GM21723 (cell line): ENCODE data around the gene IL1RN.

Experiments
- ATAC-seq: cut with Tn5 transposase; IDR thresholded peaks from one replicate; pipeline ENCODE4 v1.9.1; 2021; ENCODE audit warnings: mild to moderate bottlenecking, moderate library complexity; ENCODE audit not compliant: unreplicated experiment

The IL1RN gene

DNA sequence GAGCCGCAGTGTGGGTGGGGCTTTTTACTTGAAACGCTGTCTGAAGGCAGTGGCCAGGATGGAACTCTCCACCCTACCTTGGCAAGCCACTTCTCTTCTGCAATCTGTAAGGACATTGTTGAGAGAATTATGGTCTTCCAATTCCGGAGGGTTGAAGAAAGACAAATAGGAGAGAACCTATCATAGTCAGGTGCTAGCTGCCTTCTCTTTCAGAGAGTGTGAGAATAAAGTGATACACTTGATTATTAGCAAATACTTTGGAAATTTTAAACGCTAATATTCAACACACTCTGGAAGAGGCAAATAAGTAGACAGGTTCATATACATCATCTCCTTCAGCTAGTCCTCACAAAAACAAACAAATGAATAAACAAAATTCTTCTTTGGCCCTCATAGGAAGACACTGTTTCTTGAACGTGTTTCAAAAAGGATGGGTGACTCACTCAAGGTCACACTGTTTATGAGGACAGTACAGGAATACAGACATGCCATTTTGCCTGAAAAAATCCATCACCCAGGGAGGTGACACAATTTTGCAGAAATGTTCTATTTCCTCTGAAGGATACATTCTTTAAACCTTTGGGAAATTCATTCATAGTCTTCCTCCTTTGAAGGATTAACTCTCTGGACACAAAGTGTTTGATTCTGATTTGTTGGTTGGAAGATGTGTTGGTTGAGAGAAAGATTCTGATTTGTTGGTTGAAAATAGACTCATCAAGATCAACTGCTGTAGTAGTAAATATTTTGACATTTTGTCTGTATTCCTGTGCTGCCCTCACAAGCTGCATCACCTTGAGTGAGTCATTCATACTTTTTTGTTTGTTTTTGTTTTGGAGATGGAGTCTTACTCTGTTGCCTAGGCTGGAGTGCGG, 2.2 kb upstream of the IL1RN start:
- no peak for ATAC-seq

- ATAC-seq: no peak
These were observed 510 bp downstream of the IL1RN start for GRCh38 chr2:113127646-113128570.

DNA sequence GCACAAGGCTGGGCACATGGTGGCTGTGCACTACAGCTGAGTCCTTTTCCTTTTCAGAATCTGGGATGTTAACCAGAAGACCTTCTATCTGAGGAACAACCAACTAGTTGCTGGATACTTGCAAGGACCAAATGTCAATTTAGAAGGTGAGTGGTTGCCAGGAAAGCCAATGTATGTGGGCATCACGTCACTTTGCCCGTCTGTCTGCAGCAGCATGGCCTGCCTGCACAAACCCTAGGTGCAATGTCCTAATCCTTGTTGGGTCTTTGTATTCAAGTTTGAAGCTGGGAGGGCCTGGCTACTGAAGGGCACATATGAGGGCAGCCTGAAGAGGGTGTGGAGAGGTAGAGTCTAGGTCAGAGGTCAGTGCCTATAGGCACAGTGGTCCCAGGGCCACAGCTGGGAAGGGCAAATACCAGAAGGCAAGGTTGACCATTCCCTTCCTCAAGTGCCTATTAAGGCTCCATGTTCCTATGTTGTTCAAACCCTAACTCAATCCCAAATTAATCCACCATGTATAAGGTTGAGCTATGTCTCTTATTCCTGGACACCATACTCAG, 2.2 kb downstream of the IL1RN start:
- ATAC-seq: no peak

DNA sequence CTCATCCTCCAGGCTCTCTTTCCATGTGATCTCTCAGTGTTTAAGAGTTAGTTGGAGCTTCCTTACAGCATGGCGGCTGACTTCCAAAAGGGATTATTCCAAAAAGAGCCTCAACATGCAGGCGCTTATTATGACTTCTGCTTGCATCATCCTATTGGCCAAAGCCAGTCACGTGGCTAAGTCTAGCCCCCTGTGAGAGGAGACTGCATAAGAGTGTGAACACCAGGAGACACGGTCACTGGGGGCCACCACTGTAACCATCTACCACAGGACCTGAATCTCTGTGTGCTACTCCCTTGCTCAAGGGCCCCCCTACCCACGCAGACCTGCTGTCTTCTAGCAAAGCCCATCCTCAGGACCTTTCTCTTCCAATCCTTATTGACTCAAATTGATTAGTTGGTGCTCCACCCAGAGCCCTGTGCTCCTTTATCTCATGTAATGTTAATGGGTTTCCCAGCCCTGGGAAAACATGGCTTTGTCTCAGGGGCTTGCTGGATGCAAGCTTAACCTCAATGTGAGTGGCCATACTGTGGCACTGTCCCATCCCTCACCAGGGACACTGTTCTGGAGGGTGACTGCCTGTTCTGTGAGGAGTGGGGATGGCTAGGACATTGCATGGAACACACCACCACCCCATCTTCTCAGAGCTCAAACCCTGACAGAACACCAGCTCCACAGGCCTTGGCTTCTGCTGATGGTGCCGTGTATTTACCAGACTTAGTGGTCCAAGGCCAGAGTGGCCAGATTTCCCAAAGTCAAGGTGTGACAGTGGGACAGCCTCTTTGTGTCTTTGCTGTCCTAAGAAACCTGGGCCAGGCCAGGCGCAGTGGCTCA, 4.2 kb downstream of the IL1RN start:
- ATAC-seq: no peak

- no peak for ATAC-seq
These were observed 5.1 kb downstream of the IL1RN start for GRCh38 chr2:113132414-113133021.

GRCh38 chr2:113133704-113134598, 6.6 kb downstream of the IL1RN start:
- no peak for ATAC-seq

DNA sequence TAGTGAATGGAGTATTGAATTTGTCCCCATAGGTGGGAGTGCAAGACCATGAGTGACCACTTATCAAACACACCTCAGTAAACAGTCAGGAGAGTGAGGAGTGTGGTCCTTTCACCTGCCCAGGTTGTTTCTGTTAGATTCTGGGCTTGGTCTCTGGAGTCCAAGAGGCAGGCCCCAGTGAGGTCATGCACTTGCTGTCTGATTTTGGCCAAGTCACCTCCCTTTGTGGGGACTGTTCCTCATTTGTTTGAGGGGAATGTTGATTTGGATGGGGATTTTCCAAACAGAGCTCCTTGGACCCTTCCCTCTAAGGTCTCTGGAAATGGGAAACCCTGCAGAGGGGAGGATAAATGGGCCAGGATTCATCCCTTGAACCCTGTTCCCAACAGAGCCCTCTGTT, 7.3 kb downstream of the IL1RN start:
- ATAC-seq: no peak

DNA sequence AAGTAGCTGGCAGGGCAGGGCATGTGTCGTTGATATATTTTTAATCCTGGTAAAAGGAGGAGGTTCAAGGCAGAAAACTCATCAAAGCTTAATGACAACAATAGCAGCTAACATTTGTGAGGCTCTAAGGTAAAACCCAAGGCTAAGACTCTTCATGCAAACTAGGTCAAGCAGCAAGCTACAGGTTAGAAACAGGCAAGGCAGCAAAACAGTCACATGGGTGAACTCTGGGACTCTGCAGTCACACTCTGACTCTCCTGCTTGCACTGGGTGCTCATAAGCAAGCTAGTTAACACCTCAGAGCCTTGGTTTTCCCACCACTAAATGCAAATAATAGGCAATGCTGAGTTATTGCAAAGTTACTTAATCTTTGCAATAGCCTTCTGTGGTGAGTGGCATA, 7.9 kb downstream of the IL1RN start:
- ATAC-seq: no peak

DNA sequence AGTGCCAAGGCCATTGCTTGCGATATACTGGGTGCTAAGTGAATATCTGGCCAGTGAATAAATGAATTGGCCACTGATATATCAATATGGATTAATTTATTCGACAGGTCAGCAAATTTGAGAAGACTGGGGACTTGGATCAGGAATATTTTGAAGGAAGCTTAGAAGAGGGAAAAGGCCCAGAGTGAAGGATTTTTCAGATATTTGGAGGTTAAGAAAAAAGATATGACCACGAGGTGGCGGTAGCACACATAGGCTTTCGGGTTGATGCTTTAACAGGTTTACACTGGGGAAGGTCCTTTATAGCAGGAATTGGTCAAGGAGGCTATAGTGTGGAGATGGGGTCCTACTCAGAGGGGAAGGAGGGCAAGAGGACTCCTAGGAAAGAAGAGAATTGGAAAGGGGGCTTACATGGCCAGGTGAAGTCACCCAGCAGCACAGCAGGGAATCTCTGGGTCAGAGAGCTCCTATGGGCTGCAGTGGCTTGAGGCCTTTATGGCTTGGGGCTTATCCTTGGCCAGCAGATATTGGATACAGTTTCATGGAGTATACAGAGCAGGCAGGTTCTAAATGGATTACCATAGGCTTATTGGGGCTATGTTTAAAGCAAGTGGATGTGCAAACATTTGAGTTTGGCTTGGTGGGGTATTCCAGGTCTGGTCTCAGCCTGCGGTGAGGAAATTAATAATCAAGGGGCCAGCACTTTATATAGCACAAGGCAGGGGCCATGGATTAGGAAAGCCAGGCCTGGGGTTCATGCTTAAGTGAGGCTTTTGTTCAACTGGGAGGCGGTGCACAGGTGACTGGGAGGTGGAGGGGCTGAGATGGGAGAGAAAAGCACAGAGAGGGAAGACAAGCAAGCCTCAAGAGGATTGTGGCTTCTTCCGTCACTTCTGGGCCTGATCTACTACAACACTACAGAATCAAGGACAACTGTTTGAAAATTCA, 9.7 kb downstream of the IL1RN start:
- ATAC-seq: no peak

DNA sequence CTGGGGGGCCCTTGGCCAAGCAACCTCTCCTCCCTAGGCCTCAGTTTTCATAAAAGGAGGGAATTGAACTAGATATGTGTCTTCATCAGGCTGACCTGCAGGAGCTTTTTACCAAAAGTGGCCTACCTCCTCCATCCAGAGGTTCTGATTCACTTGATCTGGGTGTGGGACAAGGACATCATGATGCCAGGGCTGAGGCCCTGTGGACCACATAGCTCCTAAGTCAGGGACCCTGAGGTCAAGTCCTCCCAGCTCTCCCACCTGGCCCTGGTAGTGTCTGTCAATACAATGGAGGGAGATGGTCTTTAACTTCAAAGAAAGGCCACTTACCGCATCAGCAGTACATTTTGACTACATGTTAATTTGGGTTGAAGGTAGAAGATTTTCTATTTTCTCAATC, 10.4 kb downstream of the IL1RN start:
- ATAC-seq: no peak

GRCh38 chr2:113138428-113139322, 11.3 kb downstream of the IL1RN start:
- ATAC-seq: peak; percentile 84

- no peak for ATAC-seq
These were observed 14.1 kb downstream of the IL1RN start for GRCh38 chr2:113141451-113141850.

GRCh38 chr2:113142290-113142689, 14.9 kb downstream of the IL1RN start:
- ATAC-seq: no peak

GRCh38 chr2:113144259-113144658, 16.9 kb downstream of the IL1RN start:
- no peak for ATAC-seq

DNA sequence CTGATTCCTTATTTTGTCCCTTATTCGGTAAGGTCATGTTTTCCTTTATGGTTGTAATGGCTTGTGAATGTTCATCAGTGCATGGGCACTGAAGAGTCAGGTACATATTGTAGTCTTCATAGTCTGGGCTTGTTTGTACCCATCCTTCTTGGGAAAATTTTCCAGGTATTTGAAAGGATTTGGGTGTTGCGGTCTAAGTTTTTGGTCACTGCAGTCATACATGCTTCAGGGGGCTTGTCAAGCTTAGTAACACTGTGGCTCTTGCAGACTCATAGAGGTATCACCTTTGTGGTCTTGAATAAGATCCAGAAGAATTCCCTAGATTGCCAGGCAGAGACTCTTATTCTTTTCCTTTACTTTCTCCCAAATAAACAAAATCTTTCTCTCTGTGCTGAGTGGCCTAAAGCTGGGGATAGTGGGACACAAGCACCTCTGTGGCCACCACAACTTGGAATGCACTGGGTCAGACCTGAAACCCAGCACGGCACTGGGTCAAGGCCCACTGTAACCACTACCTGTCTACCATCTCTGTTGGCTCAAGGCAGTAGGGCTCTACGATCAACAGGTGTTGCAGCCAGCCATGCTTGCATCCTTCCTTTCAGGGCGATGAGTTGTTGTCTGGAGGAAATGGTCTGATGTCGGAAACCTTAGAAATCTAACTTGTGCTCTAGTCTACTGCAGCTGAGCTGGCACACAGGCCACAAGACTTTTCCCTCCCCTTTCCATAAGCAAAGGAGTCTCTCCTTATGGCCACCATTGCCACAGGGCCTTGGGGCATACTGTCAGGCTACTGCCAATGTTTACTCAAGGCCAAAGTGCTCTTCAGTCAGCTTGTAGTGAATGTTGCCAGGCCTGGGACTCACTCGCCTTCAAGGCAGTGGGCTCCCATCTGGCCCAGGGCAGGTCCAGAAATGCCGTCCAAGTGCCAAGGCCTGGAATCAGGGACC, 21.5 kb downstream of the IL1RN start:
- no peak for ATAC-seq
